Measurements from ENCODE around the gene INPP5D.

- no peak for TF ChIP-seq RORA (CRISPR knock-in tag; IDR thresholded peaks at IDR 0.05)
- TF ChIP-seq ZFX (CRISPR knock-in tag; IDR thresholded peaks at IDR 0.05; ENCODE audit: low read depth), result no peak
- TF ChIP-seq ATF7 (IDR thresholded peaks at IDR 0.05), result no peak
- no peak for TF ChIP-seq ATF7 (CRISPR knock-in tag; IDR thresholded peaks at IDR 0.05)
- TF ChIP-seq ZMYM2 (CRISPR knock-in tag; IDR thresholded peaks at IDR 0.05), result no peak
- no peak for TF ChIP-seq YY1 (IDR thresholded peaks at IDR 0.05; ENCODE audit: insufficient read depth, insufficient replicate concordance, low read depth, low read length)
- no peak for TF ChIP-seq CHD2 (IDR thresholded peaks at IDR 0.05; ENCODE audit: low read depth, low read length)
These were observed 113.0 kb downstream of the INPP5D start for GRCh38 chr2:233173115-233173514.
